K562 (cell line): ENCODE measurements around the gene KIF3B. TPM values are rescaled to one million over a fixed set of nuclear protein-coding genes. Genes with fewer than 3 reads are reported as not detected.

Source experiments
- C11orf30 ChIP-seq: fragments of 450-650 bp; IDR thresholded peaks from 2 replicates; pipeline ENCODE4 v1.6.1; 2016; ENCODE audit warnings: low read depth, mild to moderate bottlenecking
- CCNT2 ChIP-seq: IDR thresholded peaks from 2 replicates; pipeline ENCODE4 v1.6.1; 2011; ENCODE audit warnings: borderline replicate concordance, low read depth, mild to moderate bottlenecking, moderate library complexity, mixed read lengths, low read length; ENCODE audit not compliant: insufficient read length; ENCODE audit errors: extremely low read depth
- DEAF1 ChIP-seq: fragments of 450-650 bp; formaldehyde crosslinking; IDR thresholded peaks from 2 replicates; pipeline ENCODE4 v1.4.0; 2020; ENCODE audit warnings: mild to moderate bottlenecking, moderate library complexity
- DMBX1 ChIP-seq: fragments of 250-450 bp; sonication (Bioruptor Pico); IDR thresholded peaks from 2 replicates; pipeline ENCODE4 v1.8.0; 2022; ENCODE audit warnings: inconsistent platforms, mild to moderate bottlenecking, moderate library complexity, borderline replicate concordance
- ERF ChIP-seq: fragments of 450-650 bp; formaldehyde crosslinking; IDR thresholded peaks from 2 replicates; pipeline ENCODE4 v1.4.0; 2020; ENCODE audit warnings: mild to moderate bottlenecking, mixed read lengths
- FOXM1 ChIP-seq, 2 experiments: fragments of 450-650 bp in 1 of 2; sonication (generic) in 1 of 2; formaldehyde crosslinking in 1 of 2; IDR thresholded peaks; 2 replicates each; pipeline versions ENCODE4 v1.6.1 to v1.9.0; 2017 to 2022; ENCODE audit warnings: low read depth in 2 of 2, mild to moderate bottlenecking in 2 of 2, missing genetic modification reagents in 1 of 2, moderate library complexity in 1 of 2
- HIVEP1 ChIP-seq: fragments of 250-450 bp; sonication (Bioruptor Pico); IDR thresholded peaks from 2 replicates; pipeline ENCODE4 v1.4.0; 2020; ENCODE audit warnings: mild to moderate bottlenecking
- KDM5B ChIP-seq: fragments of 200-600 bp; sonication (generic); IDR thresholded peaks from 2 replicates; pipeline ENCODE4 v1.6.1; 2012; ENCODE audit warnings: low read depth, mild to moderate bottlenecking, moderate library complexity, low read length, control low read depth, inconsistent platforms; ENCODE audit not compliant: insufficient replicate concordance
- MLX ChIP-seq, 2 experiments: fragments of 450-650 bp in 1 of 2; sonication (generic) in 1 of 2; formaldehyde crosslinking; conservative IDR thresholded peaks; 2 replicates each; pipeline versions ENCODE4 v1.4.0 to v1.8.1; 2020 to 2022; ENCODE audit warnings: mild to moderate bottlenecking in 1 of 2, missing genetic modification reagents in 1 of 2
- PKNOX1 ChIP-seq: fragments of 450-650 bp; IDR thresholded peaks from 2 replicates; pipeline ENCODE4 v1.6.1; 2016
- PTRF ChIP-seq: fragments of 450-650 bp; IDR thresholded peaks from 2 replicates; pipeline ENCODE4 v1.6.1; 2016; ENCODE audit warnings: mild to moderate bottlenecking, missing genetic modification characterization, missing compliant biosample characterization
- PYGO2 ChIP-seq: fragments of 450-650 bp; IDR thresholded peaks from 2 replicates; pipeline ENCODE4 v1.6.1; 2016; ENCODE audit warnings: mild to moderate bottlenecking, missing genetic modification characterization, moderate library complexity, missing compliant biosample characterization
- RBBP5 ChIP-seq: fragments of 200-600 bp; sonication (generic); IDR thresholded peaks from 2 replicates; pipeline ENCODE4 v1.6.1; 2012; ENCODE audit warnings: borderline replicate concordance, mild to moderate bottlenecking, low read length, control low read depth, inconsistent platforms; ENCODE audit not compliant: insufficient read depth, poor library complexity, severe bottlenecking
- RBM39 ChIP-seq: fragments of 200-400 bp; formaldehyde crosslinking; optimal IDR thresholded peaks from 2 replicates; pipeline ENCODE3; 2018; ENCODE audit warnings: low read depth, low read length
- SMAD1 ChIP-seq: fragments of 150-350 bp; IDR thresholded peaks from 2 replicates; pipeline ENCODE4 v1.6.1; 2014; ENCODE audit warnings: low read length, low read depth; ENCODE audit not compliant: partially characterized antibody
- SMARCE1 ChIP-seq: fragments of 450-650 bp; IDR thresholded peaks from 2 replicates; pipeline ENCODE4 v1.7.1; 2016; ENCODE audit warnings: mild to moderate bottlenecking
- STAT5A ChIP-seq: IDR thresholded peaks from 2 replicates; pipeline ENCODE4 v1.6.1; 2012; ENCODE audit warnings: low read length, inconsistent platforms, borderline replicate concordance
- ZFP91 ChIP-seq: sonication (generic); formaldehyde crosslinking; IDR thresholded peaks from 2 replicates; pipeline ENCODE4 v1.8.0; 2022; ENCODE audit warnings: mild to moderate bottlenecking, missing genetic modification reagents
- ZKSCAN8 ChIP-seq: fragments of 200-800 bp; sonication (Bioruptor generic); IDR thresholded peaks from 2 replicates; pipeline ENCODE4 v1.6.1; 2016; ENCODE audit warnings: missing genetic modification characterization, missing compliant biosample characterization
- ZNF121 ChIP-seq: sonication (generic); formaldehyde crosslinking; conservative IDR thresholded peaks from 2 replicates; pipeline ENCODE4 v1.8.0; 2022; ENCODE audit warnings: missing genetic modification reagents
- ZNF184 ChIP-seq: sonication (generic); formaldehyde crosslinking; IDR thresholded peaks from 2 replicates; pipeline ENCODE4 v1.5.0; 2020; ENCODE audit warnings: missing genetic modification reagents
- ZNF347 ChIP-seq: fragments of 450-650 bp; formaldehyde crosslinking; IDR thresholded peaks from 2 replicates; pipeline ENCODE4 v1.4.0; 2020; ENCODE audit warnings: low read depth, mild to moderate bottlenecking, moderate library complexity
- ZNF561 ChIP-seq: fragments of 450-650 bp; formaldehyde crosslinking; conservative IDR thresholded peaks from 2 replicates; pipeline ENCODE4 v1.4.0; 2020; ENCODE audit warnings: mild to moderate bottlenecking, moderate library complexity
- polyA plus RNA-seq, 8 experiments: library from polyadenylated mRNA; depleted of rRNA in 4 of 8; stranded (reverse) in 5 of 8; unstranded in 3 of 8; fragments of >200 nt; fragmentation: Nextera tagmentation in 2 of 8; fragmentation: Illumina TruSeq in 1 of 8; extraction: Ambion mirVana in 2 of 8; extraction: Trizol in 1 of 8; gene quantifications; 2 replicates each; pipeline versions ENCODE4 v1.2.1 to v1.2.3, GENCODE V29; 2011 to 2014; ENCODE audit warnings: inconsistent platforms in 1 of 8, missing spikeins in 1 of 8
- total RNA-seq, 7 experiments: library from RNA; depleted of rRNA in 6 of 7; stranded (reverse); fragments of >200 nt in 6 of 7; fragmentation: Illumina TruSeq in 2 of 7; extraction: Trizol in 2 of 7; gene quantifications; 2 replicates each; pipeline versions ENCODE4 v1.2.1 to v1.2.3, GENCODE V29; 2011 to 2021; ENCODE audit warnings: low replicate concordance in 1 of 7

KIF3B gene
- total and polyA plus RNA-seq, 9 of the 15 experiments (the other 6 are each of a cell fraction or from before 2014, with no cell fraction given) = 2.9 to 12.3 (median 8.6) TPM

- no peak for TF ChIP-seq CCNT2
- no peak for TF ChIP-seq ZFP91 (CRISPR knock-in tag)
- no peak for TF ChIP-seq C11orf30
- no peak for TF ChIP-seq SMAD1
- TF ChIP-seq SMARCE1 = peak; percentile 88
- TF ChIP-seq ZNF347 (CRISPR knock-in tag) = no peak
- no peak for TF ChIP-seq ZNF184 (CRISPR knock-in tag)
- TF ChIP-seq DEAF1 (CRISPR knock-in tag) = no peak
- 0 out of 2 replicates have a peak, but pooled peaks have one; percentile 33 for TF ChIP-seq STAT5A
- no peak for TF ChIP-seq RBM39
- TF ChIP-seq ZKSCAN8 (CRISPR knock-in tag) = no peak
- TF ChIP-seq ERF (CRISPR knock-in tag) = no peak
- no peak for TF ChIP-seq PTRF
- TF ChIP-seq ZNF561 (CRISPR knock-in tag) = no peak
- no peak for TF ChIP-seq PYGO2 (tag)
- no peak for TF ChIP-seq HIVEP1 (CRISPR knock-in tag)
- no peak for TF ChIP-seq MLX (CRISPR knock-in tag; conservative IDR thresholded peaks at IDR 0.05)
- no peak for TF ChIP-seq ZNF121
- TF ChIP-seq DMBX1 (CRISPR knock-in tag) = no peak
- TF ChIP-seq PKNOX1 = no peak
- TF ChIP-seq RBBP5 = no peak
- TF ChIP-seq KDM5B = no peak
- TF ChIP-seq FOXM1 (IDR thresholded peaks at IDR 0.05; ENCODE audit: low read depth) = no peak
- no peak for TF ChIP-seq FOXM1 (CRISPR knock-in tag; IDR thresholded peaks at IDR 0.05; ENCODE audit: low read depth)
These were observed 77.4 kb downstream of the KIF3B start (continued) for GRCh38 chr20:32354592-32355416.
